Duodenal mucosa (tissue), 2 donors: Measurements from ENCODE around the gene GULP1.

Source experiments
- H3K27ac ChIP-seq: one replicate; pipeline ENCODE4 v1.7.0; 2013; ENCODE audit warnings: low read depth, low read length
- H3K27me3 ChIP-seq, 2 donors: one replicate each; pipeline ENCODE4 v1.7.0; 2013; ENCODE audit warnings: low read length in 2 of 2, control low read depth in 1 of 2; ENCODE audit not compliant: insufficient read depth in 2 of 2, control insufficient read depth in 1 of 2
- H3K36me3 ChIP-seq, 2 donors: one replicate each; pipeline ENCODE4 v1.7.0; 2013; ENCODE audit warnings: low read length in 2 of 2, control low read depth in 1 of 2; ENCODE audit not compliant: insufficient read depth in 2 of 2, control insufficient read depth in 1 of 2
- H3K4me1 ChIP-seq, 2 donors: one replicate each; pipeline ENCODE4 v1.7.0; 2013; ENCODE audit warnings: low read length in 2 of 2, control low read depth in 1 of 2; ENCODE audit not compliant: insufficient read depth in 2 of 2, control insufficient read depth in 1 of 2
- H3K4me3 ChIP-seq, 2 donors: one replicate each; pipeline ENCODE4 v1.7.0; 2013; ENCODE audit warnings: low read length in 2 of 2, low read depth in 1 of 2
- H3K9ac ChIP-seq, 2 donors: one replicate each; pipeline ENCODE4 v1.7.0; 2013; ENCODE audit warnings: low read length in 2 of 2, low read depth in 1 of 2
- H3K9me3 ChIP-seq, 2 donors: one replicate each; pipeline ENCODE4 v1.7.0; 2013; ENCODE audit warnings: low read length in 2 of 2, control low read depth in 1 of 2; ENCODE audit not compliant: control insufficient read depth in 1 of 2

The GULP1 gene

DNA sequence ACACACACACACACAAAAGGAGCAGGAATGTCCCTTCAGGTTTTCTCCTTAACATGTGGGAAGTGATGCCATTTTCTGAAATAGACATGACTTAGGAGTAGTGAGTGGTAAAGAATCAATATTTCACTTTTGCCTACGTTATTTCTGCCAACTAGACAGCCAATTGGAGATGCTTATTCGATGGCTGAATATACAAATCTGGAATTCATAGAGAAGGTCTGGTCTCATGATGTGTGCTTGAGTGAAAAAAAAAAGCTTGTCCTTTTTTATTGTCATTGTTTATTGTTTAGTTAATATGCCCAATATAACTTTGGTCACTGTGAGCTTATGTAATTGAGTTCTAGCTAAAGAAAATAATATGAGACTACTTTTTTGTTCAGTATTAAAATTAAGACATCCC is 284.3 kb downstream of the GULP1 start:
- Histone ChIP-seq H3K27ac (no peak overlapping the region), H3K4me1 (no peaks in the 10 kb centered on the region), H3K27me3 (no peaks in the 10 kb centered on the region), H3K9me3 (no peaks in the 10 kb centered on the region), H3K9ac (no peak overlapping the region), H3K4me3 (no peak overlapping the region), H3K36me3 (no peaks in the 10 kb centered on the region)

DNA sequence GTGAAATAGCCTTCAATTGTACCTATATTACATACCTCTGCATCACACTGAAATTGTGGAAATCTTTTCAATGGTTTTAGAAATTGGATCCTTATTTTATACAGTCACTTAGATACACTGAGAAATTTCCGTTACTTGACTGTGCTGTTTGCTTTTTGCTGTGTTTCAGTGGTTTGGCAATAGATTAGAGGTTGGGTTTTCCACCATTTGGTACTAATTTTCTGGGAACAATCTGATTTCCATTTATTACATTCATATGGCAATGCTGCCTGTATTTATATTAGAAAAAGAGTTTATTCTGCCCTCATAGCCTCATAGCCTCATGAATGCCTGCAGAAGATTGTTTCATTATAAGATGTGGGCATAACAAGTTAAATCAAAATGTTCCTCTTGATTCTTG is 285.0 kb downstream of the GULP1 start:
- Histone ChIP-seq H3K27me3 (no peaks in the 10 kb centered on the region), H3K9ac (no peak overlapping the region), H3K36me3 (no peaks in the 10 kb centered on the region), H3K9me3 (no peaks in the 10 kb centered on the region), H3K4me3 (no peak overlapping the region), H3K27ac (no peak overlapping the region), H3K4me1 (no peaks in the 10 kb centered on the region)

DNA sequence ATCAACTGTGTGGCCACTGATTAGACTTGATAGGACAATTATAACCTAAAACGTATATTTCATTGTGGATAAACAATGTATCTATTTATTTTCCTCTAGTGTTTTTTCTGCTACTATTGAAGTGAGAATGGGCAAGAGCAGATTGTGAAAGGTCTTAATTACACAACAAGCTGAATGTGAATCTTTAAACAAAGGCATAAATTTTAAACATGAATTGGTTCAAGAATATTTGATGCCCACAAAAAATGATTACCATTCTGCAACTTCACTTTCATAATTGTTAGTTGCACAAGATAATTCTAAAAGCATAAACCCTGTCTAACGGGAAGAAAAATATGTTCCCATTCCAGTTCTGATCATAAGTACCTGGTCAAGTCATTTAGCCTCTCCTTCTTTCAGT is 285.6 kb downstream of the GULP1 start:
- Histone ChIP-seq H3K4me3 (no peak overlapping the region), H3K4me1 (no peaks in the 10 kb centered on the region), H3K9me3 (no peaks in the 10 kb centered on the region), H3K36me3 (no peaks in the 10 kb centered on the region), H3K9ac (no peak overlapping the region), H3K27me3 (no peaks in the 10 kb centered on the region), H3K27ac (no peak overlapping the region)

DNA sequence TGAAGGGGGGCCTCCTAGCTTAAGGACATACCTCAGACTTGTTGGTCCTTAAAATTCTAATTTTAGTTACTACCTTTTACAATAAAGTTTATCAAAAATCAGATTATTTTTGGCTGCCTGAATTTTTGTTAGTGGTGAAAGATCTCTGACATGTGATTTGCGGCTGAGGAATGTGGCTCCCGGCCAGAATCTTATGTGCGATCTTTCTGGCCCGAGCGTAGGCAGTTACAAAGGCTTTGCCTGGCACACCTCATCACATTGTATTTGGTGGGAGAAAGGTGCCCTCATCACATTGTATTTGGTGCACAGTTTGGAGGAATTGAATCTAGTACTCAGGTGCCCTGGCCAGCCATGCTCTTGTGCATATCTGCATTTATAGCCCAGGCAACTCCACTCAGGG is 289.1 kb downstream of the GULP1 start:
- no peaks in the 10 kb centered on the region for H3K9me3 ChIP-seq
- no peak overlapping the region for H3K4me3 ChIP-seq
- H3K9ac ChIP-seq, result no peak overlapping the region
- H3K36me3 ChIP-seq, result no peaks in the 10 kb centered on the region
- H3K4me1 ChIP-seq, result no peaks in the 10 kb centered on the region
- no peak overlapping the region for H3K27ac ChIP-seq
- H3K27me3 ChIP-seq, result no peaks in the 10 kb centered on the region

DNA sequence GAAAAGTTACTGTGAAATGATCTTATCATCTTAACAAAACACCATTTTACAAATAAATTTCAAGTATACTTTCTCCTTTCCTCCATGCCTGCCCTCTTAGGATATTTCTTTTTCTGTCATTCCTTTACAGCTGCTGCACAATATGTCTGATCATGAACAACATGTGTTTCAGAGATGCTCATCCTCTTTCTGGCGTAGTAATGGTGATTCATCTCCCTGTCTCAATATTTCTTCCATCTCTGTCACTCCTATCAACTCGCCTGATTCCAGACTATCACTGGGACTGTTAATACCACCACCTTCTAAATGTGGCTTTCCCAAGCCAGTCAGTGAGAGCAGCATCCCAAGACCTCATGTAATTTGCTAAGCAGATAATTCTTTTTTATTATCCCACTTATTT is 290.5 kb downstream of the GULP1 start:
- Histone ChIP-seq H3K4me3 (no peak overlapping the region), H3K36me3 (no peaks in the 10 kb centered on the region), H3K27me3 (no peaks in the 10 kb centered on the region), H3K9me3 (no peaks in the 10 kb centered on the region), H3K27ac (no peak overlapping the region), H3K4me1 (no peaks in the 10 kb centered on the region), H3K9ac (no peak overlapping the region)

DNA sequence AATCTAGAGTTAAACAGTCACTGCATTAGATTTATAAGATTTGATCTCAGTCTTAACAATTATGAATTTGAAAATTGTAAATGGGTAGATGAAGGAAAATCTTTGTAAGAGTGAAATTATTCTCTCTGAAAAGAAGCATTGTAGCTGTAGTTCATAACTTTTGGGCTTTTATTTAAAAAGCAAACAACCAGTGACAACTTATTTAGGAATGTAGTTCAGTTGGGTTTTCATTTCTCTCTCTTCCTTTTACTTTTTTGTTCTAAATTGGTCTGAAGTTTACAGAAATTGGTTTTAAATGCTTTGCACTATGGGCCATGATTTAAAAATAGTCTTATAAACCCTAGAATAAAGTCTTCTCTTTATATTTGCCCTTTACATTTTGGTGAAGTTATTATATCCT is 296.6 kb downstream of the GULP1 start:
- H3K4me1 ChIP-seq, result no peaks in the 10 kb centered on the region
- no peak overlapping the region for H3K27ac ChIP-seq
- no peak overlapping the region for H3K4me3 ChIP-seq
- H3K36me3 ChIP-seq, result no peaks in the 10 kb centered on the region
- H3K9me3 ChIP-seq, result no peaks in the 10 kb centered on the region
- no peak overlapping the region for H3K9ac ChIP-seq
- no peaks in the 10 kb centered on the region for H3K27me3 ChIP-seq

DNA sequence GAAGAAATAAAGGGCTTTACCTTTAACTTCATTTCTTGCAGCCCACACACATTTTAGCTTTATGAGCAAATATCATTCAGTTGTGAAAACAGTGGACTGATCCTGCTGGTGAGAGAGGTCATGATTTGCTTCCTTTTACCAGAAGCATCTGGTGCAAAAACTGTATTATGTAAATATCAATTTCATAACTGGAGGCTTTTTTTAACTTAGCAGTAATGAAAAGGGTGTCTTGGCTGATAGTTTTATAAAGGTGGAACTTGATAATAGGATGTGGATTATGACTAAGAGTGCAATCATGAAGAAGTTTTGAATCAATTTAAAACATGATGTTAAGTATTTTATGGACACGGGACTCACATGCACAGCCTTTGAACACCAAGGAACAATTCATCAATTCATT is 304.4 kb downstream of the GULP1 start:
- no peaks in the 10 kb centered on the region for H3K9me3 ChIP-seq
- H3K9ac ChIP-seq, result no peak overlapping the region
- H3K36me3 ChIP-seq, result no peaks in the 10 kb centered on the region
- no peak overlapping the region for H3K4me3 ChIP-seq
- no peaks in the 10 kb centered on the region for H3K27me3 ChIP-seq
- H3K27ac ChIP-seq, result no peak overlapping the region
- no peaks in the 10 kb centered on the region for H3K4me1 ChIP-seq

DNA sequence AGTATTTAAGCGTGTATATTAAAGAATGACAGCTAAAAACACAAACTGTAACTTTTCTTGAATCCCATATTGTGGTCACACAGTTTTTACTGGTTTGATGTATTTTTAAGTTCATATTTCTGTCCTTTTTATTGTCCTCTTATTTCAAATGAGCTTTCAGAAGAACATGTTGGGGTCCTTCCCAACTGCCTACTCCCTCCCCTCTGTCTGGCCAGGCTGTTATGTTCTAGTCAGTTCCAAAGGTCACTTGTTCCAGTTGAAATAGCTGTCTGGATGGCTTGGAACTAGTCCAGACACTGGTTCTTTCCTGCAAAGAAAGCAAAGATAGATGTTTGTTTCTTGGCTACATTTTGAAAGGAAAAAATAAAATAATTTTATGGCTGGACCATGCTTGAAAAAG is 306.9 kb downstream of the GULP1 start:
- Histone ChIP-seq H3K36me3 (no peaks in the 10 kb centered on the region), H3K4me1 (no peaks in the 10 kb centered on the region), H3K9me3 (no peaks in the 10 kb centered on the region), H3K9ac (no peak overlapping the region), H3K27me3 (no peaks in the 10 kb centered on the region), H3K27ac (no peak overlapping the region), H3K4me3 (no peak overlapping the region)

DNA sequence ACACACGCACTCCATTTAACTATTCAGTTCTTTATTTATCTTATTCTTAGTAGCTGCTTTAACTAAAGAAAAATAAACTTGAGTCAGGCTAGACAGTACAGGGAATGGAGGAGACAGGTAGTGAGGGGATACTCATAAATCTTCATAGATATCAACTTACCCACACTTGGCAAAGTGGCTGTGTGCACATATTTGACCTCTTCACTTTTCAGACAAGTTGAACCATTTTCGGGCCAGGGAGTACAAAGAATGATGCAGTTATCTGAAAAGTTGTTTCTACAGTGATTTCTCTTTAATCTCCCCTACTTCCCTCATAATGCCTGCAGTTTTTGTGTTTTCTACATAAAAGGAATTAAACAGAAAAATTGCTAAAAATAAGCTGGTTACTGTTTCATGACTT is 307.5 kb downstream of the GULP1 start:
- Histone ChIP-seq H3K4me3 (no peak overlapping the region), H3K36me3 (no peaks in the 10 kb centered on the region), H3K27me3 (no peaks in the 10 kb centered on the region), H3K9me3 (no peaks in the 10 kb centered on the region), H3K27ac (no peak overlapping the region), H3K9ac (no peak overlapping the region), H3K4me1 (no peaks in the 10 kb centered on the region)

DNA sequence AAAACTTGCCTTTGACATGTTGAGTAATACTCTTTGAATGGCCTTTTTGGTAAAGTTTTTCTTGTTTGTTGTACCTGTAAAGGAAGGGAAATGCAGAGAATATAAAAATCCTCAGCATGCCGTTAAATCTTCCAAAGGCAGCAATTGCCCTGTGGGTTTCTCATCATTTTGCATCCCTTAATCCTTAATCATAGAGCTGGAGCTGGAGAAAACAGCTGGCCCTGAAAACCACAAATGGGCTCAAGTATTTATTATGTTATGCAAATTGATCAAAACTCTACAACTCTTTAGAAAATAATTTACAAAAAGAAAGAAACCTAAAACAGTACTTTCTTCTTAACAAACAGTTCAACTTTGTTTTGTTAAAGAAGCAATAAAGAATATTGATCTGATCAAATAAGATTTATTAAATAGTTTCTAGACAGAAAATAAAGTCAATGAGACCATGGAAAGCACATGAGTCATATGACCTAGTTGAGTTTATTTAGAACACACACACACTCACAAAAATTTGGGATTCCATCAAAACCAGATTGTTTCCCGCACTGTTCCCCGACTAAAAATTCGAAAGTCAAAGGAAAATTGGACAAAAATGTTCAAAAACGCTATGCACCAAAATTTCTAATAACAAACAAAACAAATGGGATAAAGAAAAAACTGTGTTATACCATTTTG is 309.0 kb downstream of the GULP1 start:
- Histone ChIP-seq H3K27me3 (no peaks in the 10 kb centered on the region), H3K36me3 (no peaks in the 10 kb centered on the region), H3K9me3 (no peaks in the 10 kb centered on the region), H3K9ac (no peak overlapping the region), H3K27ac (no peak overlapping the region), H3K4me3 (no peak overlapping the region), H3K4me1 (no peaks in the 10 kb centered on the region)

DNA sequence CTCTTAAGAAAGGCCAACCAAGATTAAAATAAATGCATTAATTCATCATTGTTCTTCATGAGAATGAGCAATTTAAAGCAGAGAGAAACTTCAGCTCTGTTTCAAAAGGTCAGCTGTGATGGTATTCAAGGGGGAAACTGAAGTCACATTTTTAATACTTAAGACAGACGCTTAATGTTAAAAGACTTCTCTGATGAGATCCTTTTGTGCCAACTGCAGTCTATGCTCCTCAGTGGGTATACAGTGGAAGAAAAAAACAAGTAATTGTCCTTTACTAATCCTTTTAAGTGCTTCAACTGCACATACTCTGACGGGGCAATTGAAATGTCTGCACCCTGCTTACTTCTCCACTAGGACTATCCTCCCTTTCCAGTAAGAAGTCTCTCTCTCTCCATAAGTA is 309.7 kb downstream of the GULP1 start:
- H3K27me3 ChIP-seq, result no peaks in the 10 kb centered on the region
- H3K9ac ChIP-seq, result no peak overlapping the region
- H3K27ac ChIP-seq, result no peak overlapping the region
- H3K4me3 ChIP-seq, result no peak overlapping the region
- H3K36me3 ChIP-seq, result no peaks in the 10 kb centered on the region
- H3K9me3 ChIP-seq, result no peaks in the 10 kb centered on the region
- H3K4me1 ChIP-seq, result no peaks in the 10 kb centered on the region
